Stimulated activated CD4-positive, alpha-beta T cell treated with anti-CD3 and anti-CD28 coated beads, Interleukin-15, amount 100 ng/mL, for 48 hours (primary cell): Measurements from ENCODE around the gene RAPGEF4.
A peak's percentile ranks its signal among the peaks of the same experiment; 100 is the strongest.

Source experiments
- DNase-seq, 2 donors: peaks; one replicate each; pipeline ENCODE4 v3.0.0-alpha.2; 2020; ENCODE audit warnings: low read depth in 2 of 2

Gene RAPGEF4

GRCh38 chr2:173059971-173060461 is 324.4 kb downstream of the RAPGEF4 start:
- no peak for DNase-seq

DNA sequence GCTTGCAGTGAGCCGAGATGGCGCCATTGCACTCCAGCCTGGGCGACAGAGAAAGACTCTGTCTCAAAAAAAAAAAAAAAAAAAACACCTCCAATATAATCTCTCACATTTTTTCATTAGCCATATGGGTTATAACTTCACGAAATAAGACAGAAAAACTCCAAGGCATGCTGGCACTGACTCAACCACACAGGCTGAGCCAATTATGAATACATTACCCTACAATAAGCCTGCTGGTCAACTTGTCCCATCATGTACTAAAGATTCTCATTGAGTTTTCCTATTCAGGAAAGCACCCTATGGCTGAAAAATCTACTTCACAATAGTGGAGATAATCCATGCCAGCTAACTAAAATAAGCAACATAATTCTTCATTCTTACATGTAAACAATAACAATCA is 327.2 kb downstream of the RAPGEF4 start:
- no peak for DNase-seq

GRCh38 chr2:173064151-173064805 is 328.6 kb downstream of the RAPGEF4 start:
- DNase-seq: no peak

- DNase-seq: no peak
These were observed 331.4 kb downstream of the RAPGEF4 start for GRCh38 chr2:173066887-173067676.

- no peak for DNase-seq
These were observed 339.6 kb downstream of the RAPGEF4 start for GRCh38 chr2:173075056-173075780.

DNA sequence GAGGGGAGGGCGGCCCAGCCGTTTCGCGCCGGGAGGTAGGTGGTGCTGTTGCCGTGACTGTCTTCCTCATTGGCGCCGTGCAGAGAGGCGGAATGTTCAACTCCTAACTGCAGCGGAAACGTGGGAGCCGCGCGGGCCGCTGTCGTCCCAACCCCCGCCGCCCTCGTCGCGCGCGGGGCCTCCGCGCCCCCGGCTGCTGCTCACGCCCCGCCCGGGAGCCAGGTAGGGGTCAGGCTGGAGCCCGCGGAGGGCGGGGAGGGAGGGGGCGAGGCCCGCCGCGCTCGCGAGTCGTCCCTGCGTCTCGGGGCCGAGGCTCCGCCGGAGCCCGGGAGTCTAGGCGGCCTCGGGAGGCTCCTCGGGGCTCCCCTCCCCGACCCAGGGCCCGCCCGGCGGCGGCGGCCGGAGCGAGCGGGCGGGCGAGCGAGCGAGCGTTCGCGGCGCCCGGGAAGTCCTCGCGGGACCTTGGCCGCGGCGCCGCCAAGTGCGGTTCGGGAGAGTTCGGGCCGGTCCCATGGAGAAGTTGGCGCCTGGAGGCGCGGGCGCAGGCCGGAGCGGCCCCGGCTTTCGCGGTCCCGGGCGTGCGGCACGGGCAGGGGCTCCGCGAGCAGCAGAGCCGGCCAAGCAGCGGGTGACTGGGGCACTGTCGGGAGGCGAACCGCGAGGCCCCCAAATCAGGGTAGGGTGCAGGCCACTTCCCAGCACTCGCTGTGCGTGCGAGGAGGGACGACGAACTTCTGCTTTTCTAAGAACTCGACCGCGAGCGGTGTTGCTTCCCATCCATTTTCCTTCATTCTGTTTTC is 340.3 kb downstream of the RAPGEF4 start, which contains the start of gene MAP3K20:
MAP3K20 (plus strand) TSS at position 66 of the 800 bp plus-strand sequence. CDS start 15,186 bp downstream, outside the sequence.
- peak in 1 of 2 donors; percentile 19 for DNase-seq

DNA sequence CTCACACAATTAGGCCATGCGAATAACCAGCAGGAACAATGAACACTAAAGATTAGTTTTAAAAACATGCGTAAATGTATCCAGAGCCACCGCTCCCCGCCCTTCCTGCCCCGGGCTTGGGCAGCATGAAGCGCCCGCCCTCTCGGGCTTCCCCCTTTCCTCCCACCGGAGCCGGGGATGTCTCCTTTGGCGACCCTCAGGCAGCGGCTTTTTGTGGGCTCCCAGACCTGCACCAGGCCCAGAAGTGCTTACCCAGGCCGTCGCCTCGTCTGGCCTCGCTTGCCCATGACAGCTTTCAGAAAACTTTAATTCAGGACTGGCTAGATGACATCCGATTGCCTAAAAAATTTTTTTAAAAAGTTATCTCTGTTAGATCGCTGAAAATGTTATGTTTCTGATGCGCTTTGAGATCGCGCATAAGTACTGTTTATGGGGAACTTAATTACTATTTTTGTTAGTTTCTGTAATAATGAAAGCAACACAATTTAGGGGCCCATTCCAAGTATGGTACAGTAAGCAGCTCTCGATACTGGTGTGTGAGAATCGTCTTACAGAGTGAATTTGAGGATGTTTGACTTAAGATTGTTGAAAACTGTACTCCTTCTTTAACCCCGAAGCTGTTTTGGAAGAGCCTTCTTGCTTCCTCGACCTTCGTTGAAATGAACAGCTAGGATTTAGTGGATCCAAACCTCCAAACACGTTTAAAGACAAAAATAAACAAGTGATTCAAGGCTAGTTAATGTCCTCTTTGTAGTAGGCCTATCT is 341.1 kb downstream of the RAPGEF4 start:
- DNase-seq: peak in 1 of 2 donors; percentile 3

DNA sequence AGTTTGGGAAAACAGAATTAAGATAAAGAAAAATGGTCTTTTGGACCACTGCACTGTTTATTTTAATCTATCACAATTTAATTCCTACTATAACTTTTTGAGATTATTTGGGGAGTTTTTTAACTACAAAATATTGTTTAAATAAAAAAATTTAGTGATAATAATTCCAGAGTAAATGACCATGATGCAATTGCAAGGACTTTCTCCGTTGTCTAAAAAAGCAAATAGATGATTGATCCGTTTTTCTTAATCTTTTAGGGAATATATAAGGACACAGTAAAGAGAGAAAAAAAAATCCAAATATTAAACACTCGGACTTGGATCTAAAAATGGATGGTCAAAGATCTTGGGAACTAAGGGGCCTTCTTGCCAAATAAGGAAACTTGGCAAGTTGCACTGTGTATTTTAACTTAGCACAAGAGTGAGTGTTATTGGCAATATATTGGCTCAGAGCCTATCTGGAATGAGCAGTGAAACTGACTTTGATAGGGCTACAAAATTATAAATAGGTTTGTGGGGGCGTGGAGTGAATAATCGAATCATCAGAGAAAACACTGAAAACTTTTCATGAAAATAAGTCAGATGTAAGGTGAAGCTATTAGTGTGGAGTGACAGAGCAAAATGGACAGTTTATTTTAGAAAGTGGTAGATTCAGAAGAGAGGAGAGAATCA is 342.0 kb downstream of the RAPGEF4 start:
- no peak for DNase-seq

DNA sequence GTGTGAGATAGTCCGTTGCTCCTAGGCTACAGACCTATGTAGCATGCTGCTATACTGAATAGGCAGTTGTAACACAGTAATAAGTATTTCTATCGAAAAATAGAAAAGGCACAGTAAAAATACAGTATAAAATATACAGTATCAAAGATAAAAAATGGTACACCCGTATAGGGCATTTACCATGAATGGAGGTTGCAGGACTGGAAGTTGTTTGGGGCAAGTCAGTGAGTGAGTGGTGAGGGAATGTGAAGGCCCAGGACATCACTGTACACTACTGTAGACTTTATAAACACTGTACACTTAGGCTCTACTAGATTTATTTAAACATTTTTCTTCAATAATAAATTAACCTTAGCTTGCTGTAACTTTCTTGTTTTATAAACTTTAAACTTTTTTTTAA is 343.5 kb downstream of the RAPGEF4 start:
- DNase-seq: no peak

DNA sequence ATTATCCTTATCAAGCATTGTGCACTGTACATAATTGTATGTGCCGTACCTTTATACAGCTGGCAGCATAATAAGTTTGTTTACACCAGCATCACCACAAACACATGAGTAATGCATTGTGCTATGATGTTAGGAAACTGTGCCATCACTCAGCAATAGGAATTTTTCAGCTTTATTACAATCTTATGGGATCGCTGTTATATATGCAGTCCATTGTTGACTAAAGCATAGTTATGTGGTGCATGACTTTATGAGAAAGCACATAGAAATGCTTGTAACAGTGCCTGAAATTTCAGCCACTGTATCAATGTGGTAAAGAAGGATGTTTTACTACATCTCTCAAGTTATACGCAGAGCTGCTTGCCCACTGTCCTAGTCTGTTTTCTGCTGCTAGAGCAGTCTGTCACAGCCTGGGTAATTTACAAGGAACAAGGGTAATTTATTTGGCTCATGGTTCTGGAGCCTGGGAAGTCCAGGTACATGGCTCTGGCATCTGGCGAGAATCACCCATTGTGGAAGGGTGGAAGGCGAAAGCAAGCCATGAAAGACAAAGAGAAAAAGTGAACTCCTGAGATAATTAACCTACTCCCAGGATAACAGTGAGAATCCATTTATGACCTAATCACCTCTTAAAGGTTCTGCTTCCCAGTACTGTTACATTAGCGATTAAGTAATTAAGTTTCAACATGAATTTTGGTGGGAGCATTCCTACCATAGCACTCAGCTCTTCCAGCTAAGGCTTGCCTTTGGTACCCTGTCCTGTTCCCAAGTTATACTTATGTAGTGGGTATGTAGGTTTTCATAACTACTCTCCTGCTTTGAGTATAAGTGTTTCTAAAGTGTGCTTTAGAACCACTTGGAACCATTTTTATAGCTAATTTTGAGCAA is 344.6 kb downstream of the RAPGEF4 start:
- no peak for DNase-seq

GRCh38 chr2:173086518-173087213 is 351.0 kb downstream of the RAPGEF4 start:
- DNase-seq: no peak

- no peak for DNase-seq
These were observed 351.6 kb downstream of the RAPGEF4 start for GRCh38 chr2:173087214-173087581.

GRCh38 chr2:173087793-173088496 is 352.3 kb downstream of the RAPGEF4 start:
- DNase-seq: no peak

GRCh38 chr2:173090276-173090877 is 354.7 kb downstream of the RAPGEF4 start:
- DNase-seq: no peak

GRCh38 chr2:173090973-173091660 is 355.5 kb downstream of the RAPGEF4 start:
- DNase-seq: no peak

DNA sequence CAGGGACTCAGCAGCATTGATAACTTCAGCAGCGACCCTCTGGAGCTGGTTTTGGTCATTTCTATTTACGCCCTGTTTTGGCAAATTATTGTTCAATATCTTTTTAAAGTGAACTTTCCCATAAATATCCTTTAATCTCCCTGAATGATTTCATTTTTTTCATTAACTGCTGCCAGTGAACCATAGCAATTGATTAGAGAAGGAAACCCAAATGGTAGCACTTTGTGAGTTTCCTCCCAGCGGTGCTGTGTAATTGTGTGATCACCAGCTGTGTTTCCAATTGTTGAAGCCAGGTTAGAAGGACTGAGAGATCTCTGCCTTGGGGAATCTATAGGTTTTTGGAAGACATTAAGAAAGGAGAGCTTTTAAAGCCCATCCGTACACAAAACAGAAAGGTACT is 356.3 kb downstream of the RAPGEF4 start:
- DNase-seq: no peak

DNA sequence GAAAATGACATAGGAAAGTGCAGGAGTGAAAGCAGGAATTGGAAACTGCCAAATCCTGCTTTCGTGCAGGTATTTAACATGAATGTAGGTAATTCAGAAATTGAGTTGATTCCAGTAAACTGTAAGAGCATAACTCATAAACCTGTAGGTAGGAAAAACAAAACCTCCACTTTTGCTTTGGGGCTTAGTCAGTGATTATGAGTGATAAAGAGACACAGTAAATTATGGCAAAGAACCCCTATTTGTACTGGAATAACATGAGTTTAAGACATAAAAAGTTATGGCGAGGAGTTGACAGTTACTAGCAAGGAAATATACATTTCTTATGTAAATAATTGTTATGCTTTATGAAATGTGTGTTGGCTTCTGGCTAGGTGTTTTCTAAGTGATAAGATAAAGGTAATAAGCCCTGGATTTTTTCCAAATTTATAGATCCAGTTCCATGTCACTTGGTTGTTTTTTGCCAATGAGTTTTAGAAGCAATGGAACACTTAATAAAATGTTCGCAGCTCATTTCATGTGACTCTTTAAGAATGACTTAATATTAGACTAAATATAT is 357.3 kb downstream of the RAPGEF4 start:
- DNase-seq: no peak
